SK-N-SH (cell line): ENCODE measurements around the gene INSYN2B. TPM values are rescaled to one million over a fixed set of nuclear protein-coding genes. Genes with fewer than 3 reads are reported as not detected.
A peak's percentile ranks its signal among the peaks of the same experiment; 100 is the strongest.

ENCODE experiments used
- CTCF ChIA-PET: fragments of 300-600, 350-600 bp; formaldehyde crosslinking; extraction: SDS; loops from one replicate; lab custom pipeline; 2021; lab: Yijun Ruan, JAX
- POLR2A ChIA-PET: fragments of 350-600 bp; sonication (Branson Sonifier 250); formaldehyde crosslinking; extraction: SDS; loops from one replicate; lab custom pipeline; 2020; ENCODE audit warnings: antibody characterized with exemption, inconsistent platforms; lab: Yijun Ruan, JAX
- DNase-seq: peaks from one replicate; pipeline ENCODE4 v3.0.0; 2012
- H2AFZ ChIP-seq: fragments of 200-600 bp; sonication (generic); 2 replicates; pipeline ENCODE4 v1.8.1; 2016; ENCODE audit warnings: antibody characterized with exemption, mild to moderate bottlenecking, low read depth
- H3F3A ChIP-seq: fragments of 200-600 bp; sonication (generic); replicated peaks from 2 replicates; pipeline ENCODE3; 2016; ENCODE audit warnings: antibody characterized with exemption, mild to moderate bottlenecking; ENCODE audit not compliant: insufficient read depth
- H3K27ac ChIP-seq, 2 experiments: fragments of 200-500 bp in 1 of 2; fragments of 200-600 bp in 1 of 2; sonication (Bioruptor generic) in 1 of 2; sonication (generic), shearing (Covaris generic) in 1 of 2; 2 replicates each; pipeline versions ENCODE4 v1.5.1 to v1.6.1; 2014 to 2016; ENCODE audit warnings: low read depth in 2 of 2, inconsistent platforms in 1 of 2, low read length in 1 of 2, mild to moderate bottlenecking in 1 of 2, mixed read lengths in 1 of 2
- H3K27me3 ChIP-seq: fragments of 200-600 bp; sonication (generic), shearing (Covaris generic); 2 replicates; pipeline ENCODE4 v1.6.1; 2016; ENCODE audit warnings: mixed run types; ENCODE audit not compliant: insufficient read depth
- H3K36me3 ChIP-seq, 2 experiments: fragments of 200-500 bp in 1 of 2; fragments of 200-600 bp in 1 of 2; sonication (Bioruptor generic) in 1 of 2; sonication (generic) in 1 of 2; replicated peaks in 1 of 2; 2 replicates each; pipeline versions ENCODE3 to v1.5.1; 2014 to 2016; ENCODE audit warnings: low read length in 1 of 2, mild to moderate bottlenecking in 1 of 2; ENCODE audit not compliant: insufficient read depth in 2 of 2, control insufficient read depth in 1 of 2
- H3K4me1 ChIP-seq, 2 experiments: fragments of 200-500 bp in 1 of 2; fragments of 200-600 bp in 1 of 2; sonication (Bioruptor generic) in 1 of 2; sonication (generic), shearing (Covaris generic) in 1 of 2; 2 replicates each; pipeline versions ENCODE4 v1.5.1 to v1.6.1; 2014 to 2016; ENCODE audit warnings: low read depth in 1 of 2, low read length in 1 of 2, mixed run types in 1 of 2; ENCODE audit not compliant: insufficient read depth in 2 of 2, control insufficient read depth in 1 of 2
- H3K4me2 ChIP-seq: fragments of 200-600 bp; sonication (generic), shearing (Covaris generic); 2 replicates; pipeline ENCODE4 v1.6.1; 2017; ENCODE audit warnings: mixed run types
- H3K4me3 ChIP-seq, 2 experiments: fragments of 200-500 bp in 1 of 2; fragments of 200-600 bp in 1 of 2; sonication (Bioruptor generic) in 1 of 2; sonication (generic), shearing (Covaris generic) in 1 of 2; 2 replicates each; pipeline versions ENCODE4 v1.5.1 to v1.8.1; 2014 to 2016; ENCODE audit warnings: low read depth in 2 of 2, inconsistent platforms in 1 of 2, low read length in 1 of 2, mild to moderate bottlenecking in 1 of 2, mixed read lengths in 1 of 2, moderate library complexity in 1 of 2
- H3K79me2 ChIP-seq: fragments of 200-600 bp; sonication (generic); 2 replicates; pipeline ENCODE4 v1.8.1; 2017; ENCODE audit warnings: mild to moderate bottlenecking; ENCODE audit not compliant: insufficient read depth
- H3K9ac ChIP-seq: fragments of 200-600 bp; sonication (generic); 2 replicates; pipeline ENCODE4 v1.6.1; 2017; ENCODE audit warnings: mixed run types
- H3K9me2 ChIP-seq: fragments of 200-600 bp; sonication (generic); 2 replicates; pipeline ENCODE4 v1.6.1; 2017; ENCODE audit warnings: mixed run types
- H3K9me3 ChIP-seq: fragments of 200-600 bp; sonication (generic); 2 replicates; pipeline ENCODE4 v1.6.1; 2017; ENCODE audit warnings: mixed run types, mild to moderate bottlenecking, moderate library complexity
- H4K20me1 ChIP-seq: fragments of 200-600 bp; sonication (generic); 2 replicates; pipeline ENCODE4 v1.6.1; 2017; ENCODE audit warnings: mild to moderate bottlenecking, mixed run types; ENCODE audit not compliant: insufficient read depth
- EZH2phosphoT487 ChIP-seq: fragments of 200-600 bp; sonication (generic); IDR thresholded peaks from 2 replicates; pipeline ENCODE4 v1.6.1; 2017; ENCODE audit warnings: low read depth, mixed run types, mild to moderate bottlenecking, antibody characterized with exemption, moderate library complexity, borderline replicate concordance
- FOSL2 ChIP-seq: IDR thresholded peaks from 2 replicates; pipeline ENCODE4 v1.4.0; 2012; ENCODE audit warnings: low read depth, mild to moderate bottlenecking, moderate library complexity, borderline replicate concordance
- FOXJ3 ChIP-seq: sonication (generic); formaldehyde crosslinking; IDR thresholded peaks from 2 replicates; pipeline ENCODE4 v1.5.1; 2020; ENCODE audit warnings: mild to moderate bottlenecking, missing genetic modification reagents
- GATA2 ChIP-seq: sonication (generic); formaldehyde crosslinking; IDR thresholded peaks from 2 replicates; pipeline ENCODE4 v1.5.0; 2020; ENCODE audit warnings: mild to moderate bottlenecking, missing genetic modification reagents
- JUND ChIP-seq: IDR thresholded peaks from 2 replicates; pipeline ENCODE4 v1.4.0; 2012
- NRF1 ChIP-seq: IDR thresholded peaks from 2 replicates; pipeline ENCODE4 v1.6.1; 2012; ENCODE audit warnings: low read depth, mild to moderate bottlenecking, low read length
- POLR2AphosphoS5 ChIP-seq: IDR thresholded peaks from 2 replicates; pipeline ENCODE4 v1.6.1; 2012; ENCODE audit warnings: low read depth, low read length
- RAD21 ChIP-seq: IDR thresholded peaks from 2 replicates; pipeline ENCODE4 v1.6.1; 2012; ENCODE audit warnings: mild to moderate bottlenecking, low read length
- RXRA ChIP-seq: IDR thresholded peaks from 2 replicates; pipeline ENCODE4 v1.4.0; 2012; ENCODE audit warnings: low read depth, mild to moderate bottlenecking, borderline replicate concordance
- SIN3A ChIP-seq: IDR thresholded peaks from 2 replicates; pipeline ENCODE4 v1.6.1; 2012; ENCODE audit warnings: low read depth, mild to moderate bottlenecking, low read length, moderate library complexity, borderline replicate concordance
- SMC3 ChIP-seq: IDR thresholded peaks from 2 replicates; pipeline ENCODE4 v1.6.1; 2012; ENCODE audit warnings: low read depth, low read length, improper control_type of control experiment
- TAF1 ChIP-seq: IDR thresholded peaks from 2 replicates; pipeline ENCODE4 v1.6.1; 2012; ENCODE audit warnings: low read depth, mild to moderate bottlenecking, low read length, moderate library complexity, borderline replicate concordance
- TCF12 ChIP-seq: IDR thresholded peaks from 2 replicates; pipeline ENCODE4 v1.4.0; 2012
- YY1 ChIP-seq: IDR thresholded peaks from 2 replicates; pipeline ENCODE4 v1.4.0; 2012; ENCODE audit warnings: low read depth, mild to moderate bottlenecking
- WGBS: methylation state at CpG from one replicate; pipeline ENCODE4 v1.1.6; 2017; ENCODE audit warnings: low lambda C conversion rate; 5-methylcytosine and 5-hydroxymethylcytosine counted together
- polyA plus RNA-seq, 3 experiments: library from polyadenylated mRNA; depleted of rRNA; stranded (reverse); fragments of >200 nt; gene quantifications; 2 replicates each; pipeline ENCODE4 v1.2.3, GENCODE V29; 2012
- TF ChIP-seq, protein P1 (sequence below): IDR thresholded peaks from 2 replicates; pipeline ENCODE4 v1.4.0; 2012; ENCODE audit warnings: low read depth, borderline replicate concordance
- TF ChIP-seq, protein P2 (sequence below): IDR thresholded peaks from 2 replicates; pipeline ENCODE4 v1.4.0; 2012; ENCODE audit warnings: low read depth, borderline replicate concordance
- TF ChIP-seq, protein P3 (sequence below): IDR thresholded peaks from 2 replicates; pipeline ENCODE4 v1.6.1; 2012; ENCODE audit warnings: mild to moderate bottlenecking, low read depth, low read length, moderate library complexity
- TF ChIP-seq, protein P4 (sequence below): IDR thresholded peaks from 2 replicates; pipeline ENCODE4 v1.4.0; 2012; ENCODE audit warnings: low read depth
- TF ChIP-seq, protein P5 (sequence below): fragments of 150-350 bp; IDR thresholded peaks from 2 replicates; pipeline ENCODE4 v1.6.1; 2017; ENCODE audit warnings: antibody characterized with exemption, low read length, low read depth, borderline replicate concordance

Gene INSYN2B
- polyA plus RNA-seq, 1 of the 3 experiments (the other 2 are of a cell fraction): 9.2 TPM

DNA sequence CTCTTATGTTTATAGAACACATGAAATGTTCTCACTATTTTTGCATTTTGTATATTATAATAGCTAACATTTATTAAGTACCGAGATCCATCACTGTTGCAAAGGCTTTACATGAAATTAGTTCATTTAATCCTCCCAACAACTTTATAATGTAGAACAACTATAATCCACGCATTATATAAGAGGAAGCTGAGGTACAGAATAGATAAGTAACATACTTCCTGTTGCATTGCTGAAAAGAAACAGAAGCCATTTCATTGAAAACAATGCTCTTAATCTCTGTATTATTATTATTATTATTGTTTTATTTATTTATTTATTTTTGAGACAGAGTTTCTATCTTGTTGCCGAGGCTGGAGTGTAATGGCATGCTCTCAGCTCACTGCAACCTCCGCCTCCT, 7.9 kb upstream of the INSYN2B start:
- H3K9ac ChIP-seq: no peak overlapping the region
- no peaks in the 10 kb centered on the region for H3K36me3 ChIP-seq
- ChIA-PET POLR2A (no interaction called here), CTCF (interaction anchor here (0.7 to 1.6 kb wide), 4 partner anchors 82 to 286 kb away, joined by 3 to 6 read pairs (median 4); no protein-coding TSS in a partner anchor)
- no peak overlapping the region for H3K4me3 ChIP-seq
- H3K79me2 ChIP-seq: no peaks in the 10 kb centered on the region
- H3F3A ChIP-seq: peaks cover 9% of the 10 kb centered on the region
- H3K4me2 ChIP-seq: no peak overlapping the region
- no peak overlapping the region for H2AFZ ChIP-seq
- WGBS: 94% methylated on average over 4 of the region's 4 CpGs
- no peaks in the 10 kb centered on the region for H3K27me3 ChIP-seq
- TF ChIP-seq FOXJ3 (CRISPR knock-in tag) (no peak), TCF12 (no peak)
- TF ChIP-seq, protein P1, sequence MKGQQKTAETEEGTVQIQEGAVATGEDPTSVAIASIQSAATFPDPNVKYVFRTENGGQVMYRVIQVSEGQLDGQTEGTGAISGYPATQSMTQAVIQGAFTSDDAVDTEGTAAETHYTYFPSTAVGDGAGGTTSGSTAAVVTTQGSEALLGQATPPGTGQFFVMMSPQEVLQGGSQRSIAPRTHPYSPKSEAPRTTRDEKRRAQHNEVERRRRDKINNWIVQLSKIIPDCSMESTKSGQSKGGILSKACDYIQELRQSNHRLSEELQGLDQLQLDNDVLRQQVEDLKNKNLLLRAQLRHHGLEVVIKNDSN: no peak
- TF ChIP-seq, all 33 proteins: peak for 0
- no peaks in the 10 kb centered on the region for H4K20me1 ChIP-seq
- no peaks in the 10 kb centered on the region for H3K9me3 ChIP-seq
- H3K4me1 ChIP-seq: no peaks in the 10 kb centered on the region
- no peak for DNase-seq
- H3K9me2 ChIP-seq: no peaks in the 10 kb centered on the region
- H3K27ac ChIP-seq: no peak overlapping the region

DNA sequence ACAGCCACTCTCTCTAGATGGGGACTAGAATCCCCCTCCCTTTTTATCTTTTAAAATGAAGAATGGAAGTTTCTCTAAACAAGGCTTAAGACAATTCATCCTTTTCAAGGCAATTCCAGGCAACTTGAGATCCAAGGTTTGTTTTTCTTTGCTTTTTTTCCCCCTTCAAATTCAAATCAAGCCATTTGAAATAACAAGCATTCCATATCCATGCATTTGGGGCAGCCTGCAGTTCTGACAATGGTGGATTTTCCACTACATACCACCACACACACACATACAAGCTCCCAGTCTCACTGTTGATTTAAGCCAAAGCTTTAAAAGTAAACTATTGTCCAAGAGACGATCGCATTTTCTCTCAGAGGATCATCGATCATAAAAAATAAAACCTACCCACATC, 424 bp downstream of the INSYN2B start:
- Histone ChIP-seq H3F3A (peaks cover 15% of the 10 kb centered on the region), H3K27me3 (no peaks in the 10 kb centered on the region), H3K36me3 (no peaks in the 10 kb centered on the region), H3K4me3 (peak overlapping the region; percentile 58 to 85), H3K27ac (peak overlapping the region; percentile 32 to 92; a peak in 3 of 4 replicates), H3K9me3 (no peaks in the 10 kb centered on the region), H3K9me2 (no peaks in the 10 kb centered on the region), H3K79me2 (peaks cover 53% of the 10 kb centered on the region), H4K20me1 (no peaks in the 10 kb centered on the region), H3K9ac (peak overlapping the region; percentile 79), H3K4me2 (peak overlapping the region; percentile 94), H2AFZ (peak overlapping the region; percentile 76), H3K4me1 (peaks cover 2 to 27% of the 10 kb centered on the region in 2 experiments; a peak in 3 of 4 replicates)
- no peak for DNase-seq
- ChIA-PET CTCF (interaction anchor here (0.6 to 2.5 kb wide), 115 partner anchors 11 to 1043 kb away, joined by 3 to 95 read pairs (median 5); partner anchors contain the start of genes C5orf58 and SPDL1), POLR2A (no interaction called here)
- 18% methylated on average over 3 of the region's 3 CpGs for WGBS
- no peak for TF ChIP-seq RAD21
- TF ChIP-seq EZH2phosphoT487: no peak
- TF ChIP-seq, protein P2, sequence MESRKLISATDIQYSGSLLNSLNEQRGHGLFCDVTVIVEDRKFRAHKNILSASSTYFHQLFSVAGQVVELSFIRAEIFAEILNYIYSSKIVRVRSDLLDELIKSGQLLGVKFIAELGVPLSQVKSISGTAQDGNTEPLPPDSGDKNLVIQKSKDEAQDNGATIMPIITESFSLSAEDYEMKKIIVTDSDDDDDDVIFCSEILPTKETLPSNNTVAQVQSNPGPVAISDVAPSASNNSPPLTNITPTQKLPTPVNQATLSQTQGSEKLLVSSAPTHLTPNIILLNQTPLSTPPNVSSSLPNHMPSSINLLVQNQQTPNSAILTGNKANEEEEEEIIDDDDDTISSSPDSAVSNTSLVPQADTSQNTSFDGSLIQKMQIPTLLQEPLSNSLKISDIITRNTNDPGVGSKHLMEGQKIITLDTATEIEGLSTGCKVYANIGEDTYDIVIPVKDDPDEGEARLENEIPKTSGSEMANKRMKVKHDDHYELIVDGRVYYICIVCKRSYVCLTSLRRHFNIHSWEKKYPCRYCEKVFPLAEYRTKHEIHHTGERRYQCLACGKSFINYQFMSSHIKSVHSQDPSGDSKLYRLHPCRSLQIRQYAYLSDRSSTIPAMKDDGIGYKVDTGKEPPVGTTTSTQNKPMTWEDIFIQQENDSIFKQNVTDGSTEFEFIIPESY: no peak
- no peak for TF ChIP-seq POLR2AphosphoS5
- TF ChIP-seq, protein P3, sequence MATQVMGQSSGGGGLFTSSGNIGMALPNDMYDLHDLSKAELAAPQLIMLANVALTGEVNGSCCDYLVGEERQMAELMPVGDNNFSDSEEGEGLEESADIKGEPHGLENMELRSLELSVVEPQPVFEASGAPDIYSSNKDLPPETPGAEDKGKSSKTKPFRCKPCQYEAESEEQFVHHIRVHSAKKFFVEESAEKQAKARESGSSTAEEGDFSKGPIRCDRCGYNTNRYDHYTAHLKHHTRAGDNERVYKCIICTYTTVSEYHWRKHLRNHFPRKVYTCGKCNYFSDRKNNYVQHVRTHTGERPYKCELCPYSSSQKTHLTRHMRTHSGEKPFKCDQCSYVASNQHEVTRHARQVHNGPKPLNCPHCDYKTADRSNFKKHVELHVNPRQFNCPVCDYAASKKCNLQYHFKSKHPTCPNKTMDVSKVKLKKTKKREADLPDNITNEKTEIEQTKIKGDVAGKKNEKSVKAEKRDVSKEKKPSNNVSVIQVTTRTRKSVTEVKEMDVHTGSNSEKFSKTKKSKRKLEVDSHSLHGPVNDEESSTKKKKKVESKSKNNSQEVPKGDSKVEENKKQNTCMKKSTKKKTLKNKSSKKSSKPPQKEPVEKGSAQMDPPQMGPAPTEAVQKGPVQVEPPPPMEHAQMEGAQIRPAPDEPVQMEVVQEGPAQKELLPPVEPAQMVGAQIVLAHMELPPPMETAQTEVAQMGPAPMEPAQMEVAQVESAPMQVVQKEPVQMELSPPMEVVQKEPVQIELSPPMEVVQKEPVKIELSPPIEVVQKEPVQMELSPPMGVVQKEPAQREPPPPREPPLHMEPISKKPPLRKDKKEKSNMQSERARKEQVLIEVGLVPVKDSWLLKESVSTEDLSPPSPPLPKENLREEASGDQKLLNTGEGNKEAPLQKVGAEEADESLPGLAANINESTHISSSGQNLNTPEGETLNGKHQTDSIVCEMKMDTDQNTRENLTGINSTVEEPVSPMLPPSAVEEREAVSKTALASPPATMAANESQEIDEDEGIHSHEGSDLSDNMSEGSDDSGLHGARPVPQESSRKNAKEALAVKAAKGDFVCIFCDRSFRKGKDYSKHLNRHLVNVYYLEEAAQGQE: no peak
- TF ChIP-seq YY1: no peak
- TF ChIP-seq FOSL2: no peak
- no peak for TF ChIP-seq GATA2 (CRISPR knock-in tag)
- TF ChIP-seq TAF1: no peak
- no peak for TF ChIP-seq RXRA
- TF ChIP-seq, protein P1: no peak
- no peak for TF ChIP-seq SMC3
- TF ChIP-seq SIN3A: no peak
- TF ChIP-seq JUND: no peak
- TF ChIP-seq, protein P4, sequence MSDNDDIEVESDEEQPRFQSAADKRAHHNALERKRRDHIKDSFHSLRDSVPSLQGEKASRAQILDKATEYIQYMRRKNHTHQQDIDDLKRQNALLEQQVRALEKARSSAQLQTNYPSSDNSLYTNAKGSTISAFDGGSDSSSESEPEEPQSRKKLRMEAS: no peak
- TF ChIP-seq NRF1: no peak
- TF ChIP-seq, protein P5, sequence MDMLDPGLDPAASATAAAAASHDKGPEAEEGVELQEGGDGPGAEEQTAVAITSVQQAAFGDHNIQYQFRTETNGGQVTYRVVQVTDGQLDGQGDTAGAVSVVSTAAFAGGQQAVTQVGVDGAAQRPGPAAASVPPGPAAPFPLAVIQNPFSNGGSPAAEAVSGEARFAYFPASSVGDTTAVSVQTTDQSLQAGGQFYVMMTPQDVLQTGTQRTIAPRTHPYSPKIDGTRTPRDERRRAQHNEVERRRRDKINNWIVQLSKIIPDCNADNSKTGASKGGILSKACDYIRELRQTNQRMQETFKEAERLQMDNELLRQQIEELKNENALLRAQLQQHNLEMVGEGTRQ: no peak
